Transverse colon (tissue), 4 donors: ENCODE data around the gene AKAP13.

Experiments used
- EP300 ChIP-seq: sonication (generic); formaldehyde crosslinking; IDR thresholded peaks from one replicate; pipeline ENCODE4 v1.6.1; 2017; ENCODE audit warnings: antibody characterized with exemption, low read depth
- POLR2A ChIP-seq: fragments of 450-650 bp; IDR thresholded peaks from one replicate; pipeline ENCODE4 v1.6.1; 2016; ENCODE audit warnings: antibody characterized with exemption, mild to moderate bottlenecking, moderate library complexity
- POLR2AphosphoS5 ChIP-seq, 3 donors: sonication (generic); formaldehyde crosslinking; IDR thresholded peaks; one replicate each; pipeline ENCODE4 v1.6.1; 2016; ENCODE audit warnings: antibody characterized with exemption in 3 of 3
- TF ChIP-seq, protein P1 (sequence below), 5 experiments: fragments of 200-600 bp in 3 of 5; fragments of 450-650 bp in 2 of 5; sonication (generic) in 3 of 5; IDR thresholded peaks; 1 replicate in 2 of 5; 2 replicates in 3 of 5; pipeline ENCODE4 v1.5.1; 2016 to 2017; ENCODE audit warnings: antibody characterized with exemption in 5 of 5, inconsistent platforms in 3 of 5, mild to moderate bottlenecking in 2 of 5, moderate library complexity in 1 of 5

GRCh38 chr15:85419161-85419560, 38.8 kb downstream of the AKAP13 start:
- no peak for TF ChIP-seq POLR2A
- no peak for TF ChIP-seq EP300
- TF ChIP-seq, protein P1, sequence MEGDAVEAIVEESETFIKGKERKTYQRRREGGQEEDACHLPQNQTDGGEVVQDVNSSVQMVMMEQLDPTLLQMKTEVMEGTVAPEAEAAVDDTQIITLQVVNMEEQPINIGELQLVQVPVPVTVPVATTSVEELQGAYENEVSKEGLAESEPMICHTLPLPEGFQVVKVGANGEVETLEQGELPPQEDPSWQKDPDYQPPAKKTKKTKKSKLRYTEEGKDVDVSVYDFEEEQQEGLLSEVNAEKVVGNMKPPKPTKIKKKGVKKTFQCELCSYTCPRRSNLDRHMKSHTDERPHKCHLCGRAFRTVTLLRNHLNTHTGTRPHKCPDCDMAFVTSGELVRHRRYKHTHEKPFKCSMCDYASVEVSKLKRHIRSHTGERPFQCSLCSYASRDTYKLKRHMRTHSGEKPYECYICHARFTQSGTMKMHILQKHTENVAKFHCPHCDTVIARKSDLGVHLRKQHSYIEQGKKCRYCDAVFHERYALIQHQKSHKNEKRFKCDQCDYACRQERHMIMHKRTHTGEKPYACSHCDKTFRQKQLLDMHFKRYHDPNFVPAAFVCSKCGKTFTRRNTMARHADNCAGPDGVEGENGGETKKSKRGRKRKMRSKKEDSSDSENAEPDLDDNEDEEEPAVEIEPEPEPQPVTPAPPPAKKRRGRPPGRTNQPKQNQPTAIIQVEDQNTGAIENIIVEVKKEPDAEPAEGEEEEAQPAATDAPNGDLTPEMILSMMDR (IDR thresholded peaks at IDR 0.05) = no peak
- TF ChIP-seq POLR2AphosphoS5 (IDR thresholded peaks at IDR 0.05) = no peak
